AG08396 (cell line): Measurements from ENCODE around the gene ADGRG3.
A peak's percentile ranks its signal among the peaks of the same experiment; 100 is the strongest.

Experiments
- DNase-seq: peaks from one replicate; pipeline ENCODE4 v3.0.0; 2012; ENCODE audit warnings: low spot score, mixed read lengths

The ADGRG3 gene

GRCh38 chr16:57646388-57647039 lies 21.6 kb upstream of the ADGRG3 start:
- DNase-seq = no peak

- DNase-seq = no peak
Measured at GRCh38 chr16:57647136-57647875, 20.8 kb upstream of the ADGRG3 start.

GRCh38 chr16:57648125-57648524 lies 20.0 kb upstream of the ADGRG3 start:
- no peak for DNase-seq

- DNase-seq = peak; percentile 92
Measured at GRCh38 chr16:57648581-57649442, 19.3 kb upstream of the ADGRG3 start.

GRCh38 chr16:57649443-57649751 lies 18.7 kb upstream of the ADGRG3 start:
- DNase-seq = no peak

- DNase-seq = no peak
Measured at GRCh38 chr16:57649846-57650245, 18.3 kb upstream of the ADGRG3 start.

GRCh38 chr16:57651344-57652333 lies 16.5 kb upstream of the ADGRG3 start:
- no peak for DNase-seq

GRCh38 chr16:57652695-57653471 lies 15.2 kb upstream of the ADGRG3 start:
- DNase-seq = no peak

- no peak for DNase-seq
Measured at GRCh38 chr16:57653936-57654335, 14.2 kb upstream of the ADGRG3 start.

GRCh38 chr16:57656342-57656955 lies 11.7 kb upstream of the ADGRG3 start:
- no peak for DNase-seq

GRCh38 chr16:57657228-57657627 lies 10.9 kb upstream of the ADGRG3 start:
- no peak for DNase-seq

- no peak for DNase-seq
Measured at GRCh38 chr16:57658130-57658877, 9.8 kb upstream of the ADGRG3 start.

GRCh38 chr16:57658878-57659674 lies 9.0 kb upstream of the ADGRG3 start:
- no peak for DNase-seq

- DNase-seq = no peak
Measured at GRCh38 chr16:57660715-57661463, 7.2 kb upstream of the ADGRG3 start.

- DNase-seq = no peak
Measured at GRCh38 chr16:57661510-57661909, 6.6 kb upstream of the ADGRG3 start.

- DNase-seq = no peak
Measured at GRCh38 chr16:57661936-57662906, 5.9 kb upstream of the ADGRG3 start.

GRCh38 chr16:57663436-57663835 lies 4.7 kb upstream of the ADGRG3 start:
- no peak for DNase-seq
